ENCODE results near the gene CFAP74. TPM values are rescaled to one million over a fixed set of nuclear protein-coding genes. Genes with fewer than 3 reads are reported as not detected.
"Not testable (repeated sequence)": the region's sequence is repeated elsewhere in the genome, so short reads cannot be mapped to it uniquely, and the experiment has no call there.

The CFAP74 gene
- total and polyA plus RNA-seq, 7 donors = 0.03 to 0.27 TPM; not detected in 5

DNA sequence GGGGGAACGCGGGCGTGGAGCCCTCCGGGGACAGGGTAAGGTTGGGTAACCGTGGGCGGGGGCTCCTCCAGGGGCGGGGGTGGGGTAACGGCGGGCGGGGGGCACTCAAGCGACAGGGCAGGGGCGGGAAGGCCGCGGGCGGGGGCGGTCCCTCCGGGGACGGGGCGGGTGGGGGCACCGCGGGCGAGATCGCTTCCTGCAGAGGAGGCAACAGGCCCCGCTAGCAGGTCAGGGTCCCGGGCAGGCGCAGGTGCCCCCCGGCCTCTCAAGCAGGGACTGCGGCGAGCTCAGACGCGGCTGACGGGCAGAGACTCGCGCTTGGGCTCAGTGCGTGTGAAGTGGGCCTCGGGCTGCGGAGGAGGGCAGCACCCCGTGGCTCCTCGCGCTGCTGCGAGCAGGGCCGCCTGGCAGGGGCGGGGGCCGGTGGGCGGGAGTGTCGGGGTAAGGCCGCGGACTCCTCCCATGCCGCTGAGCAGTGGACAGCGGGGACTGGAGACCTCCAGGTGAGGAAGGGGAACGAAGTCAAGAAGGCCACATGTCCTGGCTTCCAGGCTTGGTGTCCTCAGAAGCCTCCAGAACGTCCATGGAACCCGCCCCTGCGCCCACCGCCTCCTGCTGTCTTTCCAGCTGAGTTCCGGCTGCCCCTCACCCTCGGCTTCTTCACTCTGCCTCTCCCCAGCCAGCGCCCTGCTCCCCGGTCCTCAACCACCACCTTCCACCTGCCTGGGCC lies 112.1 kb downstream of the CFAP74 start:
- peak; percentile 89 for DNase-seq
- intact Hi-C loops (cut with DNase I) = loop anchor here (2.0 kb wide), 2 partner anchors 17 to 113 kb away; partner anchors contain the start of gene NADK
- peak overlapping the region; percentile 90 to 100 (median 96) for H3K27ac ChIP-seq
- H3K4me1 ChIP-seq = peaks cover 0 to 56% (median 52%) of the 10 kb centered on the region in 4 donors
- 1 to 2% methylated on average over 59 of the region's 59 CpGs for WGBS, 2 donors
- H3K9me3 ChIP-seq = no peaks in the 10 kb centered on the region
- TF ChIP-seq EP300 (IDR thresholded peaks at IDR 0.05) (no peak), POLR2A (IDR thresholded peaks at IDR 0.05) (no peak), POLR2AphosphoS5 (IDR thresholded peaks at IDR 0.05) (peak; percentile 7 to 83 (median 56))
- TF ChIP-seq, protein P1, sequence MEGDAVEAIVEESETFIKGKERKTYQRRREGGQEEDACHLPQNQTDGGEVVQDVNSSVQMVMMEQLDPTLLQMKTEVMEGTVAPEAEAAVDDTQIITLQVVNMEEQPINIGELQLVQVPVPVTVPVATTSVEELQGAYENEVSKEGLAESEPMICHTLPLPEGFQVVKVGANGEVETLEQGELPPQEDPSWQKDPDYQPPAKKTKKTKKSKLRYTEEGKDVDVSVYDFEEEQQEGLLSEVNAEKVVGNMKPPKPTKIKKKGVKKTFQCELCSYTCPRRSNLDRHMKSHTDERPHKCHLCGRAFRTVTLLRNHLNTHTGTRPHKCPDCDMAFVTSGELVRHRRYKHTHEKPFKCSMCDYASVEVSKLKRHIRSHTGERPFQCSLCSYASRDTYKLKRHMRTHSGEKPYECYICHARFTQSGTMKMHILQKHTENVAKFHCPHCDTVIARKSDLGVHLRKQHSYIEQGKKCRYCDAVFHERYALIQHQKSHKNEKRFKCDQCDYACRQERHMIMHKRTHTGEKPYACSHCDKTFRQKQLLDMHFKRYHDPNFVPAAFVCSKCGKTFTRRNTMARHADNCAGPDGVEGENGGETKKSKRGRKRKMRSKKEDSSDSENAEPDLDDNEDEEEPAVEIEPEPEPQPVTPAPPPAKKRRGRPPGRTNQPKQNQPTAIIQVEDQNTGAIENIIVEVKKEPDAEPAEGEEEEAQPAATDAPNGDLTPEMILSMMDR (IDR thresholded peaks at IDR 0.05) = no peak
- H3K4me3 ChIP-seq = peak overlapping the region; percentile 66 to 97 (median 95)
- no peaks in the 10 kb centered on the region for H3K36me3 ChIP-seq
- H3K27me3 ChIP-seq = peaks cover 0 to 21% (median 18%) of the 10 kb centered on the region in 3 donors

DNA sequence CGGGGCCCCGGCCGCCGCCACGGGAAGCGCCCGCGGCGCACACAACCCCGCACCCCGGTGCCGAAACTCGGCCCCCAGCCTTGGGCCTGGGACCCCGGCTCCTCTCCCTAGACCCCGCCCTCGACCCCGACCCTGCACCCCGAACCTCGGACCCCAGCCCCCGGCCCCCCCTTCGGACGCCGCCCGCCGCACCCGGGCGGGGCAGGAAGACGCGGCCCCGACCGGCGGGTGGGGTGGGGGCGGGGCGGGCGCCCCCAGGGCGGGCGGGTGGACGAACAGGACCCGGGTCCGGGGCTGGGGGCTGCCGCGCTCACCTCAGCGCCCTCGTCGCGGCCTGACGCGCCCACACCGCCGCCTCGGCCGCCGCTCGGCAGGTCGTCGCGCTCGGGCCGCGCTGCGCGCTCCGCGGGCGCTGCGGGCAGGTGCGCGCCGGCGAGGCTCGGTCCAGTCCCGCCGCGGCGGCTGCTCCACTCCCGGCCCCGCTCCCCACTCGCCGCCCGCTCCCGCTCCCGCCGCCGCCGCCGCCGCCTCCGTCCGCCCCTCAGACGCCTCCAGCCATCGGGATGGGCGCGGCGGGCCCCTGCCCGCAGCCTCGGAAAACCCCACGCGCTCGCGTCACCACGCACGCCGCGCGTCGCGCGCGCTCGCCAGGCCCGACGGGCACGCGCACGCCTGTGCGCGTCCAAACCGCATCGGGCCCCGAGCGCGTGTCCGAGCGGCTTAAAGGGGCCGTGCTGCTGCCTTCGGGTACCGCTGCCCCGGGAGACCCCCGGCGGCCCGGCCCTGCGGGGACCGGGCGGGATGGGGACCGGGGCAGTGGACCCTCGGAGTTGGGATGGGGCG lies 112.9 kb downstream of the CFAP74 start, which contains the start of gene GNB1:
Gene GNB1, minus strand, starts transcription at position 582 of the 843 bp plus-strand sequence. CDS start 65,634 bp downstream, outside the sequence.
- Histone ChIP-seq H3K27ac (peak within 1 kb of the TSS; percentile 90 to 100 (median 96)), H3K36me3 (no peaks in the 10 kb centered on the region), H3K4me3 (peak within 1 kb of the TSS; percentile 83 to 97 (median 95)), H3K27me3 (peaks cover 0 to 15% (median 13%) of the 10 kb centered on the region in 3 donors), H3K4me1 (peaks cover 0 to 63% (median 59%) of the 10 kb centered on the region in 4 donors), H3K9me3 (no peaks in the 10 kb centered on the region)
- intact Hi-C loops (cut with DNase I) = loop anchor here (2.0 kb wide), 2 partner anchors 18 to 112 kb away; partner anchors contain the start of gene NADK
- WGBS, 2 donors = 1% methylated on average over 137 of the region's 137 CpGs
- TF ChIP-seq EP300 (IDR thresholded peaks at IDR 0.05) (no peak), POLR2AphosphoS5 (IDR thresholded peaks at IDR 0.05) (peak; percentile 75 to 89 (median 82)), POLR2A (IDR thresholded peaks at IDR 0.05) (no peak)
- TF ChIP-seq, protein P1 (IDR thresholded peaks at IDR 0.05) = no peak
- DNase-seq = peak; percentile 92

DNA sequence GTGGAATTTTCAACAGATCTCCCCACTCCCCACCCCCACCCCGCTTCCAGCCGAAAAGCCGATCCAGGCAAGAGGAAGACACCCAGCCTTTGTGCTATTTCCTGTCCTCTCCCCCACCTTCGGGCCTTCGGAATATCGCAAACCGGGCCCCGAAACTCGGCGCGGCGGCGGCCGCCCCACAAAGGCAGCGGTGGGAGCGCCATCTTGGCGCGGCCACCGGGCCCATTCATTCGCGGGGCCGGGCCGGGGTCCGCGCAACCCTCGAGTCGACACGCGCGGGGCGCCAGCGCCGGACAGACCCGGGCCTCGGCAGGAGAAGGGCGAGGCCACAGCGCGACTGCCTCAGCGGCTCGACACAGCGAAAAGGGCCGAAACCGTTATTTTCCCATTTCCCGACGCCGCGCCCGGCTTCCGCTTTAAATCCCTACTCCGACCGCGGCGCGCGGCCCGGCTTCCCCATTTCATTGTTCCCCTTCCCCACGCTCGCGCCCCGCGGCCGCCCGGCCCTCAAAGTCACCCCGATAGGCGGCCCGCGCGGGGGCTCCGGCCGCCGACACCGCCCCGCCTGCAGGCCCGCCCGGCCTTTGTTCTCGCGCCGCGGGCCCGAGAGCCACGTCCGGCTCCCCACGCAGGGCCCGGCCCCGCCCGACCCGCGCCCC lies 113.6 kb downstream of the CFAP74 start:
- Histone ChIP-seq H3K4me3 (peak overlapping the region; percentile 83 to 97 (median 95)), H3K9me3 (no peaks in the 10 kb centered on the region), H3K27me3 (peaks cover 0 to 8% (median 6%) of the 10 kb centered on the region in 3 donors), H3K4me1 (peaks cover 0 to 62% (median 58%) of the 10 kb centered on the region in 4 donors), H3K36me3 (no peaks in the 10 kb centered on the region), H3K27ac (peak overlapping the region; percentile 90 to 100 (median 96))
- WGBS, 2 donors = 0 to 1% methylated on average over 88 of the region's 88 CpGs
- intact Hi-C loops (cut with DNase I) = loop anchor here (2.0 kb wide), 3 partner anchors 19 to 111 kb away; partner anchors contain the start of gene NADK
- no peak for DNase-seq
- TF ChIP-seq POLR2A (IDR thresholded peaks at IDR 0.05) (no peak), POLR2AphosphoS5 (IDR thresholded peaks at IDR 0.05) (no peak), EP300 (IDR thresholded peaks at IDR 0.05) (no peak)
- TF ChIP-seq, protein P1 (IDR thresholded peaks at IDR 0.05) = no peak

DNA sequence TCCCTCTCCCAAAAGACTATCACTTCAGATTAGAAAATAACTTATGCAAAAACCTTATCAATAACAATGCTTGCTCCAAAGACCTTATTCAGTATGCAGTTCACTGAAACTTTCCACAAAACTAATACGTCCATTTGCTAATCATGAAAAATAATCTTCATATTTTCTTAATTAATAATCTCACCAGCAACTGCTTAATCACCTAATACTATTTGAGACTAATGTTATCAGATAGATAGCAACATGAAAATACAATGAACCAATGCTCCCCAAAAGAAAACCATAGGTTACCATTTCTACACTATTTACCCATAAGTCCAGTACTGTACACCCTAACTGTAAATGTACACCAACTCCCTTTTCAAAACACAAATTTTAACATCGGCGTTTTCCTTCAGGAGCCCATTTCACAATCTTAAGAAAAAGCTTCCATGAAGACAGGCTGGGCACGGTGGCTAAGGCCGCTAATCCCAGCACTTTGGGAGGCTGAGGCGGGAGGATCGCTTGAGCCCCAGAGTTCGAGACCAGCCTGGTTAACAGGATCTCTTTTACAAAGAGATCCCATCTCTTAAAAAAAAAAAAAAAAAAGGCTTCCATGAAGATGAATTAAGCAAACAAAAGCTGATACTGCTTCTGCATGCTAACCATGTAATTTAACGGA lies 114.4 kb downstream of the CFAP74 start:
- H3K27me3 ChIP-seq = peaks cover 0 to 2% (median 0%) of the 10 kb centered on the region in 3 donors
- DNase-seq = no peak
- H3K36me3 ChIP-seq = no peaks in the 10 kb centered on the region
- H3K9me3 ChIP-seq = no peaks in the 10 kb centered on the region
- H3K27ac ChIP-seq = peak overlapping the region; percentile 90 to 100 (median 96)
- intact Hi-C loops (cut with DNase I) = loop anchor here (2.0 kb wide), 1 partner anchor 42 kb away; no protein-coding TSS in a partner anchor
- WGBS, 2 donors = 19 to 35% methylated on average over 9 of the region's 9 CpGs
- TF ChIP-seq POLR2AphosphoS5 (IDR thresholded peaks at IDR 0.05) (no peak), EP300 (IDR thresholded peaks at IDR 0.05) (no peak)
- TF ChIP-seq, protein P1 (IDR thresholded peaks at IDR 0.05) = no peak
- peaks cover 0 to 62% (median 58%) of the 10 kb centered on the region in 4 donors for H3K4me1 ChIP-seq
- peak overlapping the region; percentile 83 to 97 (median 95) for H3K4me3 ChIP-seq

DNA sequence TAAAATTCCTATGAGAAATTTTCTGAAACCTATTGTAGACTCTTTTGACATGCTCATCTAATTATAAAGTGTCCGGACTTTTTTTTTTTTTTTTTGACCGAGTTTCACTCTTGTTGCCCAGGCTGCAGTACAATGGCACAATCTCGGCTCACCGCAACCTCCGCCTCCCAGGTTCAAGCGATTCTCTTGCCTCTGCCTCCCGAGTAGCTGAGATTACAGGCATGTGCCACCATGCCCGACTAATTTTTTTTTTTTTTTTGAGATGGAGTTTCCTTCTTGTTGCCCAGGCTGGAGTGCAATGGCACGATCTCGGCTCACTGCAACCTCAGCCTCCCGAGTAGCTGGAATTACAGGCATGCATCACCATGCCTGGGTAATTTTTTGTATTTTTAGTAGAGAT lies 119.7 kb downstream of the CFAP74 start:
- H3K27ac ChIP-seq; H3K27me3 ChIP-seq; DNase-seq; intact Hi-C loops (cut with DNase I); H3K9me3 ChIP-seq; H3K4me3 ChIP-seq; H3K36me3 ChIP-seq: not testable (repeated sequence)
- 79 to 87% methylated on average over 11 of the region's 11 CpGs for WGBS, 2 donors
- H3K4me1 ChIP-seq = peaks cover 0 to 86% (median 78%) of the 10 kb centered on the region in 4 donors

Data from sigmoid colon (tissue), 7 donors.